LNCaP clone FGC (cell line): ENCODE results near the gene MAEA.

Experiments
- DNase-seq: peaks from one replicate; pipeline ENCODE4 v3.0.0-alpha.2; 2011; ENCODE audit warnings: low read depth
- H3K4me3 ChIP-seq: 2 replicates; pipeline ENCODE4 v1.5.1; 2011; ENCODE audit warnings: mild to moderate bottlenecking, low read depth, low read length, control low read depth
- TF ChIP-seq, protein P1 (sequence below): IDR thresholded peaks from 2 replicates; pipeline ENCODE4 v1.5.1; 2012; ENCODE audit warnings: mild to moderate bottlenecking; ENCODE audit not compliant: control insufficient read depth, insufficient read depth; ENCODE audit errors: extremely low read depth

MAEA gene

DNA sequence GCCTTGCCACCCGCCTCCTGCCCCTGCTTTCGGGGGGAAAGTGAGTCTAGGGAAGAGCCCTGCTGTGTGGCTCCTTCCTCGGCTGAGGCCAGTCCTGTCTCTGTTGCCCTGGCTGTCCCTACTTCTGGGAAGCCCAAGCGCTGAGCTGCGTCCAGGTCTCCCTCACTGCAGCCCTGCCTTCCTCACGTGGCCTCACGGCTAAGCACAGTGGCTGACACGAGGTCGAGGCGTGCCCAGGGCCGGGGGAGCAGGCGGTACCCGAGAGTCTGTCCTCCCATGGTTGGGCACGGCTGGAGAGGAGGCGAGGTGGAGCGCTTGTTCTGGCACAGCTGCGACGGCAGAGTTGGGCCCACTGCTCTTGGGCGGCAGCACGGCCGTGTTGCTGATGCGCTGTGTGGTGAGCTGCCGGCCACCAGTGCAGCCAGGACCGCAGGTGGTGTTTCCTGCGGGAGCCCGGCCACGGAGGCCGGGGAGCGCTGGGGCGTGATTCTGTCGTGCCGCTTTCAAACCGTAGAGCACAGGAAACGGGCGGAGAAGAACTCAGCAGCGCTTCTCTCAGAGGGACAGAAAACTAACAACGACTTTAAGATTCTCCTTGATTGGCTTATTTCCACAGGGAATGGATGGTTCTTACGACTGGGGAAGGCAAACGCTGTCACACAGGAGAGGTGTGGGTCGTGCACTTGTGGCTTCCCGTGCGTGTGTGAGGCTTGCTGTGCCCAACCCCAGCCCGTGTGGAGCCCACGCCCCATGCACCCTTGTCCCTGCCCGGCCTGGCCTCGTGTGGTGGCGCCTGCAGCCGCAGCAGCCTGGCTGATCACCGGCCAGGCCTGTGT is 21.3 kb downstream of the MAEA start:
- no peak for DNase-seq
- no peak overlapping the region for H3K4me3 ChIP-seq
- TF ChIP-seq, protein P1, sequence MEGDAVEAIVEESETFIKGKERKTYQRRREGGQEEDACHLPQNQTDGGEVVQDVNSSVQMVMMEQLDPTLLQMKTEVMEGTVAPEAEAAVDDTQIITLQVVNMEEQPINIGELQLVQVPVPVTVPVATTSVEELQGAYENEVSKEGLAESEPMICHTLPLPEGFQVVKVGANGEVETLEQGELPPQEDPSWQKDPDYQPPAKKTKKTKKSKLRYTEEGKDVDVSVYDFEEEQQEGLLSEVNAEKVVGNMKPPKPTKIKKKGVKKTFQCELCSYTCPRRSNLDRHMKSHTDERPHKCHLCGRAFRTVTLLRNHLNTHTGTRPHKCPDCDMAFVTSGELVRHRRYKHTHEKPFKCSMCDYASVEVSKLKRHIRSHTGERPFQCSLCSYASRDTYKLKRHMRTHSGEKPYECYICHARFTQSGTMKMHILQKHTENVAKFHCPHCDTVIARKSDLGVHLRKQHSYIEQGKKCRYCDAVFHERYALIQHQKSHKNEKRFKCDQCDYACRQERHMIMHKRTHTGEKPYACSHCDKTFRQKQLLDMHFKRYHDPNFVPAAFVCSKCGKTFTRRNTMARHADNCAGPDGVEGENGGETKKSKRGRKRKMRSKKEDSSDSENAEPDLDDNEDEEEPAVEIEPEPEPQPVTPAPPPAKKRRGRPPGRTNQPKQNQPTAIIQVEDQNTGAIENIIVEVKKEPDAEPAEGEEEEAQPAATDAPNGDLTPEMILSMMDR: no peak

DNA sequence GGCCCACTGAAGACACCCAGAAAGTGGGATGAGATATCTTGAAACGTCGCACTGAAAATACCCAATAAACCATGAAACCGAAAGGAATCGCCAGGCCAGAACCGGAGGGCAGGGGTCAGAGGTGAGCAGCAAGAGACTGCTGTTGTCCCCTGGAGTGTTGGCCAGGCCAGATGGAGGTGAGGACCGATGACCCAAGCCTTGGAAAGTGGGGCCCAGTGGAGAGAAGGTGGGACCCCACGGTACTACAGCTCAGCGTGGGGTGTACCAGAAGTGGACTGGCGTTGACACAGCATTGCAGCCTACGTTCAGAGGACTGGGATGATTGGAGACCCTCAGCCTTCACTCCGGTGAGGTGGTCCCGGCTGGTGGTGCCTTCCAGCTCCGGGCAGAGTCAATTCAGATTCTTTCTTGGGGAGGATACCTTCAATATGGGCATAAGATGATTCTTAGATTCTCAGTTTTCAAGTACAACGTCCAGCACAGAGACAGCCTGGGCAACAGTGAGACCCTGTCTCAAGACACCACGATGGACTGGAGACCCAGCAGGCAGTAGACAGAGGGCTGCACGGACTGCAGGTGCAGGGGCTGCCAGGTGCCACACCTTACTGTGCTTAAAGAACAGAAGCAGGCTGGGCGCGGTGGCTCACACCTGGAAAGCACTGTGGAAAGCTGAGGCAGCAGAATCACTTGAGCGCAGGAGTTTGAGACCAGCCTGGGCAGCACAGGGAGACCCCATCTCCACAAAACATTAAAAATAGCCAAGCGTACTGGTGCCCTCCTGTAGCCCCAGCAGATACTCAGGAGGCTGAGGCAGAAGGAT is 23.3 kb downstream of the MAEA start:
- TF ChIP-seq, protein P1: no peak
- no peak for DNase-seq
- no peak overlapping the region for H3K4me3 ChIP-seq

DNA sequence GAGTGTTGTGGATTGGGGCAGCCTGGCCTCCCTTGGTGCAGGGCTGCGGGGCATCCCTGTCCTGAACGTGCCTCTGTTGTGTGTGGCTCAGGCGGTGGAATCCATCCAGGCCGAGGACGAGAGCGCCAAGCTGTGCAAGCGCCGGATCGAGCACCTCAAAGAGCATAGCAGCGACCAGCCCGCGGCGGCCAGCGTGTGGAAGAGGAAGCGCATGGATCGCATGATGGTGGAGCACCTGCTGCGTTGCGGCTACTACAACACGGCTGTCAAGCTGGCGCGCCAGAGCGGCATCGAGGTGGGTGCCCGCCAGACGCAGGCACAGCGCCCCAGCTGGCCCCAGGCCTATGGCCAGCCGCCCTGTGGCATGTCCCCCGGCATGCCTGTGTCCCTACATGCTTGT is 25.6 kb downstream of the MAEA start:
- no peak for DNase-seq
- TF ChIP-seq, protein P1: no peak
- no peak overlapping the region for H3K4me3 ChIP-seq

DNA sequence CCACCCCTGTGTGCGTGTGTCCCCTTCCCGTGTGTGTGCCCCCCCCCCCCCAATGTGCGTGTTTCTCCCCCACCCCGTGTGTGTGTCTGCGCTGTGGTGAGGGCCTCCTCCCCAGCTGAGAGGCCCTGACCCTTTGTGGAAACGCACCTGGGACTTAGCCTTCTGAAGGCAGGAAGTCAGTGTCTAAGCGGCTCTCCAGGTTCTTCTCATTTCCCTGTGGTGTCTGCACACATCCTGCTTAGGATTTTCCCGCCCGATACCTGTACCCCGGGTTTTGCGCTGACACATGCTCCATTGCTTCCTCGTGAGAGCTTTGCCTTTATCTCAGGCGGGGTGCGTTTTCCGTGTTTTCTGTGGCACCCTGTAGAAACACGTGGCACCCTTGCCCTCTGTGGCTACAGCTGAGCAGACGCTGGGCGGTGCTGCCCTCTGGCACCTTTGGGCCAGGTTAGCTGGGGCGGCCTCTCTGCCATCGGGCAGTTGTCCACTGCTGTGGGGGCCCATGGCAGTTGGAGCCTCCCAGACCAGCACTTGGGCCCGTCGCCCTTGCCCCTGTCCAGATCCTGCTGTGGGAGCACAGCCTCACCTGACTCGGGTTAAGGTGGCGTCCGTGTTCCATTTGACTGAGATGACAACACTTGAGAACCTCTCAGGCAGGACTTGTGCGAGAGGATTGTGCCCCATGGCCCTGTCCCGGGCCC is 26.3 kb downstream of the MAEA start:
- TF ChIP-seq, protein P1: no peak
- DNase-seq: no peak
- no peak overlapping the region for H3K4me3 ChIP-seq

DNA sequence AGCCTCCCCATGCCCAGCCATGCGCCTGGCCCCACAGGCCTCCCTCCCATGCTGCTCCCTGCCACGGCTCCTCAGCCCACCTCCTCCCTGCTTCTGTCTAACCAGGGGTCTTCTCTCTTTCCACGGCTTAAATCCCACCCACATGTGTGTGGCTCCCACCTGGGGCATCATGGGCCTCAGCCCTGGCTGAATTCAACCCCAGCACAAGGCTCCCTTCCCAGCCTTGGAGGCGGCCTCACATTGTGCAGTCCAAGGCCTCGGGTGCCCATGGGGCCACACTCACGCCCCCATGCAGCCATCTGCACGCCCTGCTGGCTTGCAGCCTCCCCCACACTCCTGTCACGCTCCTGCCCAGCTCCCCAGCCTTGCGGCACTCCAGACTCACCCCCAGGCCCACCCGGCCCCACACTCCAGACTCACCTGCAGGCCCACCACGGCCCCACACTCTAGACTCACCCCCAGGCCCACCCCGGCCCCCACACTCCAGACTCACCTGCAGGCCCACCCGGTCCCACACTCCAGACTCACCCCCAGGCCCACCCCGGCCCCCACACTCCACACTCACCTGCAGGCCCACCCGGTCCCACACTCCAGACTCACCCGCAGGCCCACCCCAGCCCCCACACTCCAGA is 27.0 kb downstream of the MAEA start:
- H3K4me3 ChIP-seq: no peak overlapping the region
- no peak for DNase-seq
- TF ChIP-seq, protein P1: no peak
